AG04449 (cell line): ENCODE data around the gene BRD3OS.
A peak's percentile ranks its signal among the peaks of the same experiment; 100 is the strongest.

Experiments
- CTCF ChIA-PET: fragments of 350-600 bp; formaldehyde crosslinking; extraction: SDS; loops from one replicate; lab custom pipeline; 2021; ENCODE audit warnings: antibody characterized with exemption; lab: Yijun Ruan, JAX
- POLR2A ChIA-PET: fragments of 400-600, 350-600 bp; formaldehyde crosslinking; extraction: SDS; loops from one replicate; lab custom pipeline; 2020; ENCODE audit warnings: antibody characterized with exemption, inconsistent platforms; lab: Yijun Ruan, JAX
- DNase-seq: peaks from one replicate; pipeline ENCODE4 v3.0.0-alpha.2; 2010; ENCODE audit warnings: low read depth, low spot score
- H3K4me3 ChIP-seq: 2 replicates; pipeline ENCODE4 v1.5.1; 2011; ENCODE audit warnings: low read depth, mild to moderate bottlenecking, control low read depth, low read length
- TF ChIP-seq, protein P1 (sequence below): IDR thresholded peaks from one replicate; pipeline ENCODE4 v1.5.1; 2011; ENCODE audit warnings: mild to moderate bottlenecking, moderate library complexity, low read length, control low read depth, inconsistent platforms; ENCODE audit not compliant: insufficient read depth; ENCODE audit errors: missing control alignments

The BRD3OS gene

DNA sequence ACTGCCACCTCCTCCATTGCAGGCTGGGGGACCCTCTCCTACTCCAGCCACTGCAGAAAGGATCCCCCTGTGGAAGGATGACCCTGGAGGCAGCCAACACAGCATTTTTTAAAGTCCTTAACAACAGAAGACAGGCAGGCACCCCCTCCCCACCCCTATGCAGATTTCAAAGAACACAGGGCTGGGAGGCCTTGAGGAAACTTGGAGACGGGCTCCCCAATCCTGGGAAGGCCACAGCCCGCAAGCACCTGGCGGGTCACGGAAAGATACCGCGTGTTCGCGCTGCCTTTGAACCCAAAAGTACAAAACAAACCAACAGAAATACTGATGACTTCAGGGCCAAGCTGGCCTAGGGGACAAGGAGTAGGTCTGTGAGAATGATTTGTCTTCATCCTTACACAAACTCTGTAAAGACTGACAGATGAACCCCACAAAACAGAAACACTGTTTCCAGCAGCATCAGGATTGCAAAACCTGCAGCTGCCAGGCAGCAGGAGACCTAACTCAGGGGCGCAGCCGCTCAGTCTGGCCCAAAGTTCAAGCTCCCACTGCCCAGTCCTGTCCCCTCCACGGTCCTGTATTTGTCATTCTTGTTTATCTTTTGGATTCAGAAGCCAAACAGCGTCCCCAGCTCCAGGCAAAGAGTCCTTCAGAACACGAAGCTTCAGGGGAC, 46.9 kb upstream of the BRD3OS start:
- H3K4me3 ChIP-seq: no peak overlapping the region
- no peak for DNase-seq
- ChIA-PET CTCF (interaction anchor here (0.9 to 1.5 kb wide), 5 partner anchors 9 to 196 kb away, joined by 3 to 5 read pairs (median 4); no protein-coding TSS in a partner anchor), POLR2A (no interaction called here)
- TF ChIP-seq, protein P1, sequence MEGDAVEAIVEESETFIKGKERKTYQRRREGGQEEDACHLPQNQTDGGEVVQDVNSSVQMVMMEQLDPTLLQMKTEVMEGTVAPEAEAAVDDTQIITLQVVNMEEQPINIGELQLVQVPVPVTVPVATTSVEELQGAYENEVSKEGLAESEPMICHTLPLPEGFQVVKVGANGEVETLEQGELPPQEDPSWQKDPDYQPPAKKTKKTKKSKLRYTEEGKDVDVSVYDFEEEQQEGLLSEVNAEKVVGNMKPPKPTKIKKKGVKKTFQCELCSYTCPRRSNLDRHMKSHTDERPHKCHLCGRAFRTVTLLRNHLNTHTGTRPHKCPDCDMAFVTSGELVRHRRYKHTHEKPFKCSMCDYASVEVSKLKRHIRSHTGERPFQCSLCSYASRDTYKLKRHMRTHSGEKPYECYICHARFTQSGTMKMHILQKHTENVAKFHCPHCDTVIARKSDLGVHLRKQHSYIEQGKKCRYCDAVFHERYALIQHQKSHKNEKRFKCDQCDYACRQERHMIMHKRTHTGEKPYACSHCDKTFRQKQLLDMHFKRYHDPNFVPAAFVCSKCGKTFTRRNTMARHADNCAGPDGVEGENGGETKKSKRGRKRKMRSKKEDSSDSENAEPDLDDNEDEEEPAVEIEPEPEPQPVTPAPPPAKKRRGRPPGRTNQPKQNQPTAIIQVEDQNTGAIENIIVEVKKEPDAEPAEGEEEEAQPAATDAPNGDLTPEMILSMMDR: no peak

DNA sequence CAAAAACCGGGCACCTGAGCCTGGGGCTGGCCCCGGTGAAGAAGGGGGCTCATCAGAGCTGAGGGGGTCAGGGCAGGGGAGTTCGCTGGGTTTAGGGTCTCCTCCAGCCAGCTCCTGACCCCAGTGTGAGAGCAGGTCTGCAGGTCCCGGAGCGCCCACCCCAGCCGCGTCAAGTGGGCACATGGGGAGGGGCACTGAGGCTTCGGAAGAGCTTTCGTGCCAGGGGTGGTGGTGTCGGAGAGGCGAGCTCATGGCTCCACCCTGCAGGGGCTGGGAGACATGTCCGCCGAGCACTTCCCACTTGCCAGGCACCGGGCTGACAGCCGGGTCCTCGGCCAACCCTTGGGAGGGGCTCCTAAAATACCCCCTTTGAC, 46.4 kb upstream of the BRD3OS start:
- POLR2A ChIA-PET: no interaction called here
- CTCF ChIA-PET: interaction anchor here (0.9 to 1.5 kb wide), 5 partner anchors 10 to 197 kb away, joined by 3 to 5 read pairs (median 4); no protein-coding TSS in a partner anchor
- DNase-seq: no peak
- H3K4me3 ChIP-seq: no peak overlapping the region
- TF ChIP-seq, protein P1: no peak

DNA sequence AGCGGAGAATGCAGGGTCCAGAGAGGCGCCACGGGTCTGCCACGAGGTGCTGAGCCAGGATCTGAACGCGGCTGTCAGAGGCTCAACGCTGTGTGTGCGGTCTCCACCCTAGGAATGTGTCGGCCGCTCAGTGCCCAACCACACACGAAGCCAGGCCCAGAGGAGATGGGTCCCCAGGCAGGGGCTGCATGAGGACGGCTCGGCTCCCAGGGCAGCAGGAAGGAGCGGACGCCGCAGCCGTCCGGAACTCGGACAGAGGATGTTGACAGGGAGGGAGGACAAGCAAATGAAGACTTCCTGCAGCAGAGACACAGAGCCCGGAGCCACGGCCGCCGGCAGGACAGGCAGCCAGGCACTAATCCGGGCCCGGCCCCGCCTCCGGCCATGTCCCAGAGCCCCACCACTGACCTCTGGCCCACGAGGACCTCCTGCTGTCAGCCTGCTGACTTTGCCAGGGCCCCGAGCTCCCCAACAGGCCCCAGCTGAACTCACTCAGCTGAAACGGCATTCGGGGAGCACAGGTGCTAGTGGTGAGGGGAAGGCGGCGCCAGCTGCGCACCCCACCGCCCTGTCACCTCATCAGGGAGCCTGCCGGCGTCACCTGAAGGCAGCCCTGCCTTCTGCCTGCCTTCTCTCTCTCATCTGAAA, 45.9 kb upstream of the BRD3OS start:
- H3K4me3 ChIP-seq: peak overlapping the region; percentile 20; the same call in 1 of the 2 replicates
- TF ChIP-seq, protein P1: no peak
- ChIA-PET POLR2A (no interaction called here), CTCF (interaction anchor here (0.9 to 1.5 kb wide), 4 partner anchors 10 to 197 kb away, joined by 3 to 5 read pairs (median 4); no protein-coding TSS in a partner anchor)
- DNase-seq: no peak

DNA sequence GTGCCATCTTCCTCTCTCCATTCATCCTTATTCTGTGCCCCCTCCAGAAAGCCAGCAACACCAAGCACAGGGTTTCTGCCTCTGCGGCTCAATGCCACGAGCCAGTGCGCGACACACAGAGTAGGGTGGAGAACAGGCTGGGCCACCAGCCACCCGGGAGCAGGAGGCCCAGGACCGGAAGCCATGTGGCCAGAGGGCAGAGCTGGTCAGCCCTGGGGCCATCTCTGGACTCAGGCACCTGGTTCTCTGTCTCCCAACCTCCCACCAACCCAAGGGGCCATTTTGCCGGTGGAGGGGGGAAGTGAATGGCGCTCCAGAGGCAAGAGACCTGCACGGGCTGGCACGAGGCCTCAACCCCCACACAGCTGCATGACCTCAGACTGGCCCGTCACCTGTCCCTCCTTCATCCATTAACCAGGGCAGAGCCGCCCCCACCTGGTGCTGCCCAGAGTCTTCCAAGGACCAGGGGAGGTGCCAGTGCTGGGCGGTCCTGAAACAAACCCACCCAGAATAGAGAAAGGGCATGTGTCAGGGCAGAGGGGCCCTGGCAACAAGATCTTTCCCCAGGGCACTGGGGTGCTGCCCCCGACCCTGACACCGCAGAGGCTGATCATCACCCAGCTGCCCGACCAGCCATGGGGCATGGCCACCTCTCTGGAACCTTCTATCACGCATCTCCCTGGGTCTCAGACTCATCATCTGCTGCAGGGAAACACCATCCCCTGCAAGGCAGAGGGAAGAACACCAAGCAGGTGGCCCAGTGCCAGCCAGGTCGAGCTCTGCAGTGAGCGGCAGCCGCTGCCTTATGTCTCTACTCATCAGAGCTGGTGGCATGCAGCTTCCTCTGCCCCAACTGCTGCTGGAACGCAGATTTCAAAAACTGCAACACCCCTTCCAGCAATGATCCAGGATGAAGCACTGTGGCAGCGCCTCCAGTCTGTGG, 45.1 kb upstream of the BRD3OS start:
- no peak for DNase-seq
- POLR2A ChIA-PET: no interaction called here
- TF ChIP-seq, protein P1: no peak
- CTCF ChIA-PET: interaction anchor here (1.6 kb wide), 1 partner anchor 14 kb away, joined by 4 read pairs; no protein-coding TSS in a partner anchor
- H3K4me3 ChIP-seq: no peak overlapping the region

DNA sequence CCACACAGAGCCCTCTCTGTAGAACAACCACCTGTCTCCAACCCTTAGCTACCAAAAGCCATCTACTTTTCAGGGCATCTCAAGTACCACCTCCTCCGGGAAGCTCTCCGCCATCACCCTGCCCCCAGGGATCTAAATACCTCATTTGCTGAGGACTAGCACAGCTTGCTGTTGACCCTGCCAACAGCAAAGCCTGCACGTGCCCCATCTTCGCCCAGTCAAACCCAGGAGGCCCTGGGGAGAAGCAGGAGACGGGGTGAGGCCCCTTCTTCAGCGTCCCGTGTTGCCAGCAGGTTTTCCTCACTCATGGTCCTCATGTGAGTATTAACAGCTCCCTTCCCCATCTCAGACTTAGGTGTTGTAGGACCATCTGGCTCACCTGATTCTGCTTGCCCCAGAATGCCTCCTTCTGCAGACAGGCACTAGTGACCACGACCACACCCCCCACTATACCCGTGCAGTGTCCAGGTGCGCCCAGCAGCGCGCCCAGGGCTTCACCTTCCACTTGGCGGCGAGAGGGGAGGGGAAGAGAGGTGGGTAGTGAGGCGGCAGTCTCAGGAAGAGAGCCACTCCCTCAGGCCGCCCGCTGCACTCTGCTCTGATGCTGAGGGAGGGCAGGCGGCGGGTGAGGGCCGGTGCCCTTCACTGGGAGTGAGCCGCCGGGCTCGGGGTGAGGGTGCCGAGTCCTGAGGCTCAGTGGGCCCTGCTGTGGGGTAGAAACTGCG, 44.3 kb upstream of the BRD3OS start:
- POLR2A ChIA-PET: no interaction called here
- CTCF ChIA-PET: interaction anchor here (1.6 kb wide), 1 partner anchor 13 kb away, joined by 4 read pairs; no protein-coding TSS in a partner anchor
- DNase-seq: no peak
- TF ChIP-seq, protein P1: no peak
- no peak overlapping the region for H3K4me3 ChIP-seq
